ENCODE measurements around the gene PCK1. TPM values are rescaled to one million over a fixed set of nuclear protein-coding genes. Genes with fewer than 3 reads are reported as not detected.

PCK1 gene
- total RNA-seq, 6 donors from 2014 or later: 0.23 to 1.3 (median 0.51) TPM; not detected in 3

GRCh38 chr20:57600320-57601210 is 39.7 kb downstream of the PCK1 start:
- H3K9me3 ChIP-seq: no peaks in the 10 kb centered on the region
- H3K27me3 ChIP-seq: no peaks in the 10 kb centered on the region
- no peaks in the 10 kb centered on the region for H3K36me3 ChIP-seq
- no peak overlapping the region for H3K4me3 ChIP-seq
- no peak overlapping the region for H3K27ac ChIP-seq
- 90 to 96% methylated on average over 11 to 13 of the region's 13 CpGs for WGBS, 2 donors
- DNase-seq (no peak), ATAC-seq (ENCODE audit: low FRiP score in 2 of 2) (no peak)
- TF ChIP-seq POLR2AphosphoS5 (IDR thresholded peaks at IDR 0.05): no peak
- no peak for TF ChIP-seq EP300 (IDR thresholded peaks at IDR 0.05)
- no peak for TF ChIP-seq CTCF (IDR thresholded peaks at IDR 0.05)
- no peak for TF ChIP-seq POLR2A (IDR thresholded peaks at IDR 0.05)
- peaks cover 6 to 8% (median 6%) of the 10 kb centered on the region in 4 donors for H3K4me1 ChIP-seq

GRCh38 chr20:57601211-57601570 is 40.3 kb downstream of the PCK1 start:
- Histone ChIP-seq H3K4me1 (peaks cover 6 to 8% (median 6%) of the 10 kb centered on the region in 4 donors), H3K36me3 (no peaks in the 10 kb centered on the region)
- WGBS, 2 donors: 83 to 84% methylated on average over 2 of the region's 2 CpGs

GRCh38 chr20:57601737-57602136 is 40.8 kb downstream of the PCK1 start:
- Histone ChIP-seq H3K4me3 (no peak overlapping the region), H3K27ac (no peak overlapping the region), H3K9me3 (no peaks in the 10 kb centered on the region), H3K4me1 (peaks cover 5 to 6% (median 5%) of the 10 kb centered on the region in 4 donors), H3K36me3 (no peaks in the 10 kb centered on the region), H3K27me3 (no peaks in the 10 kb centered on the region)
- WGBS, 2 donors: 86 to 89% methylated on average over 5 of the region's 5 CpGs
- TF ChIP-seq POLR2AphosphoS5 (IDR thresholded peaks at IDR 0.05): no peak
- no peak for TF ChIP-seq CTCF (IDR thresholded peaks at IDR 0.05)
- no peak for TF ChIP-seq POLR2A (IDR thresholded peaks at IDR 0.05)
- no peak for TF ChIP-seq EP300 (IDR thresholded peaks at IDR 0.05)
- no peak for DNase-seq
- no peak for ATAC-seq (ENCODE audit: low FRiP score in 2 of 2)

More at GRCh38 chr20:57601211-57601570, 40.3 kb downstream of the PCK1 start:
- ATAC-seq (ENCODE audit: low FRiP score in 2 of 2) (no peak), DNase-seq (no peak)
- TF ChIP-seq POLR2AphosphoS5 (IDR thresholded peaks at IDR 0.05) (no peak), POLR2A (IDR thresholded peaks at IDR 0.05) (no peak), CTCF (IDR thresholded peaks at IDR 0.05) (no peak), EP300 (IDR thresholded peaks at IDR 0.05) (no peak)
- no peak overlapping the region for H3K4me3 ChIP-seq
- no peaks in the 10 kb centered on the region for H3K27me3 ChIP-seq
- no peak overlapping the region for H3K27ac ChIP-seq
- no peaks in the 10 kb centered on the region for H3K9me3 ChIP-seq

GRCh38 chr20:57603120-57603519 is 42.2 kb downstream of the PCK1 start:
- Histone ChIP-seq H3K9me3 (no peaks in the 10 kb centered on the region), H3K27ac (no peak overlapping the region), H3K27me3 (no peaks in the 10 kb centered on the region), H3K4me3 (no peak overlapping the region), H3K36me3 (no peaks in the 10 kb centered on the region), H3K4me1 (no peaks in the 10 kb centered on the region)
- 92 to 97% methylated on average over 10 of the region's 10 CpGs for WGBS, 2 donors
- DNase-seq (no peak), ATAC-seq (ENCODE audit: low FRiP score in 2 of 2) (no peak)
- TF ChIP-seq POLR2A (IDR thresholded peaks at IDR 0.05): no peak
- TF ChIP-seq EP300 (IDR thresholded peaks at IDR 0.05): no peak
- TF ChIP-seq POLR2AphosphoS5 (IDR thresholded peaks at IDR 0.05): no peak
- TF ChIP-seq CTCF (IDR thresholded peaks at IDR 0.05): no peak
